ENCODE measurements around the gene KIAA1549. TPM values are rescaled to one million over a fixed set of nuclear protein-coding genes. Genes with fewer than 3 reads are reported as not detected.

Gene KIAA1549
- total RNA-seq, 2 experiments from 2014 or later = not detected

DNA sequence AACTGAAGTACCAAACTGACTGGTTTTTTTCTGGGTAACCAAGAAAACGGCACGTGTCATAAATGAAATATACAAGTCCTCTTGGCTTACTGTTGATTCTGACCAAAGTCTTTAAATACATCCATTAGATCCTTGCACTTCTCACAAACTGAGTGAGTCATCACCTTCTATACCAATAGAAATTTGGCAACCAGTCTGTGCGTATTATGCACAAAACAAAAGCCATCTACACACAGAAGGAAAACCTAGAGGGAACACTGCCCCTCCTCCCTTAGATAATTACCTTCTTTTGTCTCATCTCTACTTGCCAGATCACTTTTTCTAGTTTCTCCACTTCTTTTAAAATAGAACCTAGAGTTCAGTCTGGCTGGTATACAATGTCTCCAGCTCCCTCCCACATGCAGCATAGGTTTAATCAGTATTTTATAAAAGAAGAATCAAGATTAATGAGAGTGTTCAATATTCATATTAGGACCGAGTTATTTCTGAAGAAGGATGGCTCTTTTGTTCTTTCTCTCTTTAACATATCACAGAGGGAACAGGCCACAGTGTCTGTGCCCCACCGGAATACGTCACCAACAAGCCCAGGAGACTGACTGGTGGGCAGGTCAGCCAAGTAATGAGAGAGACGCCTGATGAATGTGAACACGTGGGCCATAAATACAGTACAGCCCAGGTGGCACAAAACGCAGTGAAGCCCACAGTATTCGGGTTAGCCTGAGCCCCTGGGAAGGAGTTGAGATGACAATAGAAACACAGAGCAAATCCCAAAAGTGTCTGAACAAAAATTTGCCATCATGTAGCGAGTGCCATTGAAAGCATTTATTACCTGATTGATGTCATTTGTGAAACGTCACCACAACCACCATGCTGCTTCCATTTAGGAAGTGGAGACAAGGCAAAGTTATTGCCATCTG is 91.3 kb downstream of the KIAA1549 start:
- Mint-ChIP-seq H3K27me3 (peaks cover 10% of the 10 kb centered on the region), H3K4me1 (ENCODE audit: low read depth) (peaks cover 12% of the 10 kb centered on the region), H3K9me3 (no peaks in the 10 kb centered on the region), H3K27ac (no peak overlapping the region), H3K4me3 (no peak overlapping the region), H3K36me3 (ENCODE audit: low read depth) (no peaks in the 10 kb centered on the region)
- Histone ChIP-seq H3K27ac (ENCODE audit: low read depth in 1 of 2, low read length in 2 of 2) (no peak overlapping the region), H3K4me3 (ENCODE audit: low read length) (no peak overlapping the region), H3K9me3 (ENCODE audit: control insufficient read depth in 1 of 2, insufficient read depth in 1 of 2, low read length in 2 of 2) (no peaks in the 10 kb centered on the region), H3K27me3 (ENCODE audit: control insufficient read depth in 1 of 2, insufficient read depth in 2 of 2, low read length in 2 of 2) (no peaks in the 10 kb centered on the region), H3K36me3 (ENCODE audit: insufficient read depth, low read length) (no peaks in the 10 kb centered on the region), H3K4me1 (ENCODE audit: insufficient read depth, low read length) (peaks cover 11% of the 10 kb centered on the region)
- TF ChIP-seq, protein P1, sequence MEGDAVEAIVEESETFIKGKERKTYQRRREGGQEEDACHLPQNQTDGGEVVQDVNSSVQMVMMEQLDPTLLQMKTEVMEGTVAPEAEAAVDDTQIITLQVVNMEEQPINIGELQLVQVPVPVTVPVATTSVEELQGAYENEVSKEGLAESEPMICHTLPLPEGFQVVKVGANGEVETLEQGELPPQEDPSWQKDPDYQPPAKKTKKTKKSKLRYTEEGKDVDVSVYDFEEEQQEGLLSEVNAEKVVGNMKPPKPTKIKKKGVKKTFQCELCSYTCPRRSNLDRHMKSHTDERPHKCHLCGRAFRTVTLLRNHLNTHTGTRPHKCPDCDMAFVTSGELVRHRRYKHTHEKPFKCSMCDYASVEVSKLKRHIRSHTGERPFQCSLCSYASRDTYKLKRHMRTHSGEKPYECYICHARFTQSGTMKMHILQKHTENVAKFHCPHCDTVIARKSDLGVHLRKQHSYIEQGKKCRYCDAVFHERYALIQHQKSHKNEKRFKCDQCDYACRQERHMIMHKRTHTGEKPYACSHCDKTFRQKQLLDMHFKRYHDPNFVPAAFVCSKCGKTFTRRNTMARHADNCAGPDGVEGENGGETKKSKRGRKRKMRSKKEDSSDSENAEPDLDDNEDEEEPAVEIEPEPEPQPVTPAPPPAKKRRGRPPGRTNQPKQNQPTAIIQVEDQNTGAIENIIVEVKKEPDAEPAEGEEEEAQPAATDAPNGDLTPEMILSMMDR (IDR thresholded peaks at IDR 0.05) = no peak
- POLR2A ChIA-PET = interaction anchor here (0.8 kb wide), 1 partner anchor 1039 kb away, joined by 3 read pairs; no protein-coding TSS in a partner anchor
- CTCF ChIA-PET = interaction anchor here (0.5 kb wide), 1 partner anchor 987 kb away, joined by 3 read pairs; no protein-coding TSS in a partner anchor
- ATAC-seq (ENCODE audit: poor library complexity) = no peak
- intact Hi-C loops (cut with DNase I, micrococcal nuclease) = loop anchor here in 1 of 2 experiments (5.0 to 10.0 kb wide), 3 partner anchors 125 to 445 kb away; no protein-coding TSS in a partner anchor
- no peak for DNase-seq

DNA sequence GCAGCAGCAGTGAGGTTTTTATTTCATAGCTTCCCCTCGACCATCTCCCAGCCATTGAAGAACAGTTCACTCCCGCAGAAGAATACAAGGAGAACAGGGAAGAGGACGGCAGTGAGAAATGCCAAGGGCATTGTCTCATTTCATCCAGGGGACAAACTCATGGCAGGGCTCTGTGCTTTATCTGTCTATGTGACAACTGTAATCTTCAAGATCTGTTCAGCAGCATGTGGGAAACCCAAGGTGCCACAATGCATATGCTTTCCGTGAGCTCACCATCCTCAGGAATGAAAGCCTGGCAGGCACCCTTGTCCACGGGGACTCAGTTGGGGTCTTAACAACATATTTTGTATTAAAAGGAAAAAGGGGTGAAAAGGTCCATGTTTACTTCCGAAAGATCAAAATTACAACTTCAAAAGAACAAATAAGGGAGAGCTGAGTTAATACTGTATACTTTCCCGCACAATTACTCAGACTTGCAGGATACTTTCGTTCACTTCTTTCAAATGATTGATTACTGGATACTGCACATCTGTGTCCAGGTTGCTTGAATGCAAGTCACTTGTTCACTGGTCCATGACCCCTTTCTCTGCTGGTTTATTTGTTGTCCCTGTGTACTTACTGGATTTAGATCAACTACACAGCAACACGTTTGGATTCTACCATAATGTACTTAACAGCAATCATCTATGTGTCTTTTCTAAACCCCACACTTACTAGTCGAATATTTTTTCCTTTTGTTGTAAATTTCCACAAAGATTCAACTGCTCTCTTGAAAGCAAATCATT is 93.1 kb downstream of the KIAA1549 start:
- peaks cover 12% of the 10 kb centered on the region for H3K4me1 Mint-ChIP-seq (ENCODE audit: low read depth)
- POLR2A ChIA-PET = interaction anchor here (2.5 kb wide), 1 partner anchor 15 kb away, joined by 19 read pairs; no protein-coding TSS in a partner anchor
- H3K36me3 Mint-ChIP-seq (ENCODE audit: low read depth) = no peaks in the 10 kb centered on the region

More for the DNA sequence above, 93.1 kb downstream of the KIAA1549 start:
- Histone ChIP-seq H3K36me3 (ENCODE audit: insufficient read depth, low read length) (no peaks in the 10 kb centered on the region), H3K4me1 (ENCODE audit: insufficient read depth, low read length) (peaks cover 11% of the 10 kb centered on the region), H3K27ac (ENCODE audit: low read depth in 1 of 2, low read length in 2 of 2) (no peak overlapping the region), H3K27me3 (ENCODE audit: control insufficient read depth in 1 of 2, insufficient read depth in 2 of 2, low read length in 2 of 2) (no peaks in the 10 kb centered on the region), H3K4me3 (ENCODE audit: low read length) (no peak overlapping the region), H3K9me3 (ENCODE audit: control insufficient read depth in 1 of 2, insufficient read depth in 1 of 2, low read length in 2 of 2) (no peaks in the 10 kb centered on the region)
- H3K27me3 Mint-ChIP-seq = peaks cover 1% of the 10 kb centered on the region
- TF ChIP-seq, protein P1 (IDR thresholded peaks at IDR 0.05) = no peak
- ATAC-seq (ENCODE audit: poor library complexity) (no peak), DNase-seq (no peak)
- no peak overlapping the region for H3K4me3 Mint-ChIP-seq
- no peak overlapping the region for H3K27ac Mint-ChIP-seq
- H3K9me3 Mint-ChIP-seq = no peaks in the 10 kb centered on the region
- intact Hi-C loops (cut with DNase I, micrococcal nuclease) = loop anchor here (2.0 to 10.0 kb wide), 3 partner anchors 93 to 189 kb away; partner anchors contain the start of gene KIAA1549 (in 1 of the 2)
- CTCF ChIA-PET = no interaction called here

All from CD4-positive, alpha-beta T cell (primary cell).